Breast epithelium (tissue), 3 donors: ENCODE measurements around the gene FHOD1.

Experiments
- CTCF ChIP-seq, 3 donors: fragments of 450-650 bp; IDR thresholded peaks; one replicate each; pipeline ENCODE4 v1.5.1; 2016 to 2017; ENCODE audit warnings: antibody characterized with exemption in 3 of 3, mild to moderate bottlenecking in 3 of 3, moderate library complexity in 3 of 3
- POLR2A ChIP-seq: fragments of 450-650 bp; IDR thresholded peaks from one replicate; pipeline ENCODE4 v1.6.1; 2016; ENCODE audit warnings: antibody characterized with exemption, mild to moderate bottlenecking, moderate library complexity

GRCh38 chr16:67184995-67185650 lies 62.2 kb downstream of the FHOD1 start:
- peak; percentile 54 to 76 (median 72) for TF ChIP-seq CTCF (IDR thresholded peaks at IDR 0.05)
- TF ChIP-seq POLR2A = no peak
